IMR-90 (cell line): ENCODE data around the gene DOCK2. TPM values are rescaled to one million over a fixed set of nuclear protein-coding genes. Genes with fewer than 3 reads are reported as not detected.

ENCODE experiments used
- ATAC-seq: fragments of 200-7000 bp; cut with Tn5 transposase; 2 replicates; pipeline ENCODE4 v1.9.1; 2020; ENCODE audit warnings: low read depth, mild to moderate bottlenecking, moderate library complexity
- BruUV-seq: library from RNA; stranded (reverse); fragments of 400-500 nt; replicated peaks from 2 replicates; lab custom pipeline; 2021; lab: Mats Ljungman, UMichigan
- CTCF ChIA-PET: fragments of 300-600 bp; formaldehyde crosslinking; extraction: SDS; loops from one replicate; lab custom pipeline; 2021; ENCODE audit warnings: antibody characterized with exemption; lab: Yijun Ruan, JAX
- POLR2A ChIA-PET: fragments of 300-600 bp; sonication (Branson Sonifier 250); formaldehyde crosslinking; loops from one replicate; lab custom pipeline; 2022; ENCODE audit warnings: antibody characterized with exemption; ENCODE audit not compliant: unreplicated experiment; lab: Charles Lee
- DNase-seq: peaks from one replicate; pipeline ENCODE4 v3.0.0; 2013
- H2AFZ ChIP-seq: replicated peaks from 2 replicates; pipeline ENCODE3; 2013; ENCODE audit warnings: low read length, mild to moderate bottlenecking; ENCODE audit not compliant: poor library complexity
- H2AK5ac ChIP-seq: 2 replicates; pipeline ENCODE4 v1.6.1; 2013; ENCODE audit warnings: low read depth, low read length, inconsistent platforms
- H2AK9ac ChIP-seq: replicated peaks from 2 replicates; pipeline ENCODE3; 2013; ENCODE audit warnings: mild to moderate bottlenecking, low read depth, low read length, moderate library complexity; ENCODE audit not compliant: poor library complexity
- H2BK120ac ChIP-seq: 2 replicates; pipeline ENCODE4 v1.6.1; 2013; ENCODE audit warnings: low read depth, low read length, inconsistent platforms
- H2BK15ac ChIP-seq: 3 replicates; pipeline ENCODE4 v1.6.1; 2013; ENCODE audit warnings: low read depth, low read length, inconsistent platforms
- H2BK20ac ChIP-seq: 2 replicates; pipeline ENCODE4 v1.6.1; 2013; ENCODE audit warnings: low read depth, mild to moderate bottlenecking, inconsistent platforms, low read length, moderate library complexity
- H2BK5ac ChIP-seq: 2 replicates; pipeline ENCODE4 v1.6.1; 2013; ENCODE audit warnings: mild to moderate bottlenecking, low read depth, low read length, inconsistent platforms; ENCODE audit not compliant: poor library complexity, severe bottlenecking
- H3K14ac ChIP-seq: replicated peaks from 2 replicates; pipeline ENCODE4 v1.6.1; 2013; ENCODE audit warnings: low read depth, low read length, inconsistent platforms
- H3K18ac ChIP-seq: 2 replicates; pipeline ENCODE4 v1.6.1; 2013; ENCODE audit warnings: low read depth, low read length, control low read depth
- H3K23ac ChIP-seq: 2 replicates; pipeline ENCODE4 v1.6.1; 2013; ENCODE audit warnings: low read depth, low read length, inconsistent platforms
- H3K27ac ChIP-seq: 2 replicates; pipeline ENCODE4 v1.5.1; 2013; ENCODE audit warnings: mild to moderate bottlenecking, control low read depth, low read length; ENCODE audit not compliant: insufficient read depth
- H3K27me3 ChIP-seq: 2 replicates; pipeline ENCODE4 v1.6.1; 2013; ENCODE audit warnings: low read length; ENCODE audit not compliant: control insufficient read depth, insufficient read depth
- H3K36me3 ChIP-seq: 2 replicates; pipeline ENCODE4 v1.6.1; 2013; ENCODE audit warnings: low read length, mixed read lengths; ENCODE audit not compliant: control insufficient read depth, insufficient read depth
- H3K4ac ChIP-seq: 2 replicates; pipeline ENCODE4 v1.6.1; 2013; ENCODE audit warnings: low read depth, low read length, inconsistent platforms
- H3K4me1 ChIP-seq: 2 replicates; pipeline ENCODE4 v1.6.1; 2013; ENCODE audit warnings: low read length, mixed read lengths; ENCODE audit not compliant: control insufficient read depth, insufficient read depth
- H3K4me2 ChIP-seq: 2 replicates; pipeline ENCODE4 v1.6.1; 2013; ENCODE audit warnings: low read depth, mild to moderate bottlenecking, control low read depth, low read length, moderate library complexity
- H3K4me3 ChIP-seq: 2 replicates; pipeline ENCODE4 v1.5.1; 2013; ENCODE audit warnings: low read depth, mild to moderate bottlenecking, control low read depth, low read length, moderate library complexity; ENCODE audit not compliant: insufficient read depth
- H3K56ac ChIP-seq: 2 replicates; pipeline ENCODE4 v1.6.1; 2013; ENCODE audit warnings: low read length, inconsistent platforms; ENCODE audit not compliant: insufficient read depth; ENCODE audit errors: extremely low read depth
- H3K79me1 ChIP-seq, 2 experiments: 2 replicates each; pipeline ENCODE4 v1.6.1; 2013; ENCODE audit warnings: low read length in 2 of 2, inconsistent platforms in 1 of 2, low read depth in 1 of 2
- H3K9ac ChIP-seq: 2 replicates; pipeline ENCODE4 v1.6.1; 2013; ENCODE audit warnings: low read depth, low read length, control low read depth
- H3K9me1 ChIP-seq: 2 replicates; pipeline ENCODE4 v1.6.1; 2013; ENCODE audit warnings: low read length, inconsistent platforms; ENCODE audit not compliant: insufficient read depth
- H3K9me3 ChIP-seq: 2 replicates; pipeline ENCODE4 v1.6.1; 2013; ENCODE audit warnings: low read length; ENCODE audit not compliant: control insufficient read depth, insufficient read depth
- H4K20me1 ChIP-seq: 2 replicates; pipeline ENCODE4 v1.6.1; 2013; ENCODE audit warnings: low read length, inconsistent platforms; ENCODE audit not compliant: insufficient read depth
- H4K5ac ChIP-seq: 2 replicates; pipeline ENCODE4 v1.6.1; 2013; ENCODE audit warnings: mild to moderate bottlenecking, low read depth, low read length, control low read depth
- H4K8ac ChIP-seq, 2 experiments: 2 replicates each; pipeline ENCODE4 v1.6.1; 2013; ENCODE audit warnings: low read depth in 2 of 2, low read length in 2 of 2, control low read depth in 1 of 2, inconsistent platforms in 1 of 2
- H4K91ac ChIP-seq: 2 replicates; pipeline ENCODE4 v1.6.1; 2013; ENCODE audit warnings: low read depth, low read length, inconsistent platforms; ENCODE audit not compliant: insufficient read depth
- MAFK ChIP-seq: IDR thresholded peaks from 2 replicates; pipeline ENCODE4 v1.6.1; 2012; ENCODE audit warnings: low read depth, low read length, improper control_type of control experiment
- MXI1 ChIP-seq: IDR thresholded peaks from 2 replicates; pipeline ENCODE4 v1.6.1; 2012; ENCODE audit warnings: low read depth, mild to moderate bottlenecking, low read length, moderate library complexity, borderline replicate concordance
- WGBS, 2 experiments: methylation state at CpG; one replicate each; pipeline versions ENCODE4 v1.1.5 to v1.1.7; 2013; ENCODE audit warnings: missing lambda C conversion rate in 2 of 2; ENCODE audit not compliant: insufficient read length in 1 of 2; ENCODE audit errors: extremely low coverage in 2 of 2; 5-methylcytosine and 5-hydroxymethylcytosine counted together
- dilution Hi-C: fragments of 300-500 bp; cut with HindIII; formaldehyde crosslinking; loops from one replicate; pipeline ENCODE4 v1.14.3; 2018; ENCODE audit warnings: low sequenced_read_pairs; ENCODE audit not compliant: unreplicated experiment
- in situ Hi-C: fragments of 300-500 bp; cut with MboI; formaldehyde crosslinking; loops from 3 replicates; pipeline ENCODE4 v1.14.3; 2019; ENCODE audit warnings: low sequenced_read_pairs, inconsistent platforms, mixed read lengths
- intact Hi-C: fragments of 100-400 bp; cut with micrococcal nuclease; formaldehyde crosslinking; loops from 2 replicates; pipeline ENCODE4 v1.10.0; 2022
- polyA plus RNA-seq, 3 experiments: library from polyadenylated mRNA; depleted of rRNA; stranded (reverse); fragments of >200 nt; gene quantifications; 2 replicates each; pipeline ENCODE4 v1.2.3, GENCODE V29; 2012; ENCODE audit warnings: low replicate concordance in 1 of 3
- total RNA-seq: library from RNA; depleted of rRNA; stranded (reverse); fragments of >200 nt; gene quantifications from 2 replicates; pipeline ENCODE4 v1.2.3, GENCODE V29; 2012

Gene DOCK2
- total and polyA plus RNA-seq, 2 of the 4 experiments (the other 2 are of a cell fraction) = 0.72 to 3.0 TPM

- no peak overlapping the region for H3K4me3 ChIP-seq
- no peak overlapping the region for H2BK20ac ChIP-seq
- H3K9me3 ChIP-seq = no peaks in the 10 kb centered on the region
- no peak overlapping the region for H2AK9ac ChIP-seq
- H3K27me3 ChIP-seq = no peaks in the 10 kb centered on the region; the same call in 1 of the 2 replicates
- no peak overlapping the region for H4K91ac ChIP-seq
- no peak overlapping the region for H4K5ac ChIP-seq
- DNase-seq (no peak), ATAC-seq (no peak)
- dilution Hi-C loops = no loop called here
- H3K18ac ChIP-seq = no peak overlapping the region
- no peaks in the 10 kb centered on the region for H4K20me1 ChIP-seq
- no peak for TF ChIP-seq MAFK
- TF ChIP-seq MXI1 = no peak
- intact Hi-C loops = no loop called here
- no peak overlapping the region for H3K23ac ChIP-seq
- H2BK15ac ChIP-seq = no peak overlapping the region
- CTCF ChIA-PET = interaction anchor here (0.8 kb wide), 1 partner anchor 10 kb away, joined by 4 read pairs; no protein-coding TSS in a partner anchor
- WGBS, 2 experiments = 36% methylated on average over 4 of the region's 8 CpGs; no CpG with 5 or more reads in 1 of the 2 experiments
- H3K4me2 ChIP-seq = no peak overlapping the region
- H3K9ac ChIP-seq = no peak overlapping the region
- in situ Hi-C loops = no loop called here
- no peak overlapping the region for H2AK5ac ChIP-seq
- no peak overlapping the region for H4K8ac ChIP-seq
- H3K56ac ChIP-seq = no peak overlapping the region
- no peaks in the 10 kb centered on the region for H3K9me1 ChIP-seq
- H3K14ac ChIP-seq = no peak overlapping the region
- H3K79me1 ChIP-seq = no peaks in the 10 kb centered on the region
- no peaks in the 10 kb centered on the region for H3K4me1 ChIP-seq
- no TSS peak for BruUV-seq
- no peak overlapping the region for H2BK5ac ChIP-seq
- no peak overlapping the region for H3K4ac ChIP-seq
- POLR2A ChIA-PET = no interaction called here
- no peak overlapping the region for H2BK120ac ChIP-seq
- no peaks in the 10 kb centered on the region for H3K36me3 ChIP-seq
- no peak overlapping the region for H3K27ac ChIP-seq
- peak overlapping the region; percentile 27 for H2AFZ ChIP-seq
Observed at GRCh38 chr5:170080786-170081445, 443.8 kb downstream of the DOCK2 start.
